Peyer's patch (tissue), 4 donors: ENCODE data around the gene EDN2.

Source experiments
- CTCF ChIP-seq, 6 experiments: fragments of 450-650 bp in 4 of 6; fragments of 200-600 bp in 2 of 6; sonication (generic) in 1 of 6; IDR thresholded peaks; one replicate each; pipeline ENCODE4 v1.5.1; 2017 to 2019; ENCODE audit warnings: antibody characterized with exemption in 6 of 6, mild to moderate bottlenecking in 3 of 6, moderate library complexity in 1 of 6
- POLR2A ChIP-seq, 2 donors: fragments of 450-650 bp; IDR thresholded peaks; one replicate each; pipeline ENCODE4 v1.5.1; 2017; ENCODE audit warnings: antibody characterized with exemption in 2 of 2, mild to moderate bottlenecking in 2 of 2, moderate library complexity in 2 of 2

DNA sequence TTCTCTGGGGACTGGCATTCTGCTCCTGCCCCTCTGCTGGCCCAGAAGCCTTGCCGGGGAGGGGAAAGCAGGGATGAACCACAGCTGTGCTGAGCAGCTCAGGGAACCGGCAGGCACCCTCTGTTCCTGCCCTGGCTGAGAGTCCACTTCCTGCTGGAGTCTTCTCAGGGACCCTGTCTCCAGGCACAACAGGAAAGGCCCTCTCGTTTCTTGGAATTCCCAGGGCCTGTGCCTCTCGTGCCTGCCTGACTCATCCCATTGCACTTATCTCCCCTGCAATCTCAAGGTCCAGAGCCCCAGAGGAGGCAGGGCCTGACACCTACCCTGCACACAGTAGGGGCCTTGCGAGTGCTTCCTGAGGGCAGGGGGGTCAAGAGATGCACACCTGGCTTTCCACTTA lies 1.1 kb upstream of the EDN2 start:
- TF ChIP-seq POLR2A (IDR thresholded peaks at IDR 0.05), result no peak
- no peak for TF ChIP-seq CTCF (IDR thresholded peaks at IDR 0.05)
